HL-60 (cell line): ENCODE measurements around the gene PALLD.

ENCODE experiments used
- DNase-seq, 2 experiments: peaks; one replicate each; pipeline ENCODE4 v3.0.0-alpha.2; 2010 to 2020; ENCODE audit warnings: low read depth in 1 of 2, low spot score in 1 of 2
- H3K27ac ChIP-seq: fragments of 250-450 bp; sonication (Bioruptor Pico); replicated peaks from 2 replicates; pipeline ENCODE4 v1.5.1; 2020; ENCODE audit warnings: mild to moderate bottlenecking, moderate library complexity
- H3K27me3 ChIP-seq: fragments of 250-450 bp; sonication (Bioruptor Pico); 2 replicates; pipeline ENCODE4 v1.5.1; 2021; ENCODE audit warnings: mild to moderate bottlenecking, moderate library complexity; ENCODE audit not compliant: insufficient read depth, poor library complexity, severe bottlenecking
- H3K4me3 ChIP-seq: replicated peaks from 2 replicates; pipeline ENCODE4 v1.5.1; 2011; ENCODE audit warnings: mild to moderate bottlenecking, control low read depth, low read length; ENCODE audit not compliant: insufficient read depth
- CTCF ChIP-seq: IDR thresholded peaks from one replicate; pipeline ENCODE4 v1.5.1; 2011; ENCODE audit warnings: low read length, control low read depth, inconsistent platforms; ENCODE audit not compliant: insufficient read depth
- GABPA ChIP-seq: IDR thresholded peaks from 2 replicates; pipeline ENCODE4 v1.6.1; 2012; ENCODE audit warnings: low read depth
- POLR2AphosphoS5 ChIP-seq: IDR thresholded peaks from 2 replicates; pipeline ENCODE4 v1.6.1; 2012; ENCODE audit warnings: low read depth
- REST ChIP-seq: IDR thresholded peaks from 2 replicates; pipeline ENCODE4 v1.6.1; 2012; ENCODE audit warnings: low read depth; ENCODE audit not compliant: insufficient replicate concordance
- SPI1 ChIP-seq: IDR thresholded peaks from 2 replicates; pipeline ENCODE4 v1.6.1; 2012; ENCODE audit warnings: low read depth, mild to moderate bottlenecking, borderline replicate concordance

PALLD gene

GRCh38 chr4:168666531-168666930, 169.7 kb downstream of the PALLD start:
- TF ChIP-seq POLR2AphosphoS5 (no peak), GABPA (no peak), REST (no peak), SPI1 (no peak), CTCF (no peak)

GRCh38 chr4:168667376-168667775, 170.5 kb downstream of the PALLD start:
- TF ChIP-seq SPI1 (no peak), GABPA (no peak)
- Histone ChIP-seq H3K4me3 (no peak overlapping the region), H3K27ac (no peak overlapping the region), H3K27me3 (peaks cover 5% of the 10 kb centered on the region)
- no peak for DNase-seq

More at GRCh38 chr4:168666531-168666930, 169.7 kb downstream of the PALLD start:
- no peak for DNase-seq
- H3K27ac ChIP-seq, result no peak overlapping the region
- no peak overlapping the region for H3K4me3 ChIP-seq
- H3K27me3 ChIP-seq, result peaks cover 5% of the 10 kb centered on the region

- TF ChIP-seq CTCF (no peak), POLR2AphosphoS5 (no peak), GABPA (no peak), REST (no peak), SPI1 (no peak)
- H3K4me3 ChIP-seq, result no peak overlapping the region
- DNase-seq, result no peak
- H3K27me3 ChIP-seq, result peaks cover 5% of the 10 kb centered on the region
- H3K27ac ChIP-seq, result no peak overlapping the region
Measured at GRCh38 chr4:168667921-168668320, 171.1 kb downstream of the PALLD start.

- Histone ChIP-seq H3K4me3 (no peak overlapping the region), H3K27me3 (no peaks in the 10 kb centered on the region), H3K27ac (no peak overlapping the region)
- TF ChIP-seq CTCF (no peak), GABPA (no peak), REST (no peak), SPI1 (no peak), POLR2AphosphoS5 (no peak)
- DNase-seq, result no peak
Measured at GRCh38 chr4:168673476-168673875, 176.6 kb downstream of the PALLD start.
